Measurements from ENCODE around the gene RASSF4.
"Not testable (repeated sequence)": the region's sequence is repeated elsewhere in the genome, so short reads cannot be mapped to it uniquely, and the experiment has no call there.

The RASSF4 gene

GRCh38 chr10:45006276-45007030 is 46.9 kb downstream of the RASSF4 start:
- FAIRE-seq = no peak

- FAIRE-seq = peak; percentile 97
Measured at GRCh38 chr10:45008524-45009161, 49.0 kb downstream of the RASSF4 start.

GRCh38 chr10:45014557-45014956 is 55.0 kb downstream of the RASSF4 start:
- FAIRE-seq = not testable (repeated sequence)

- FAIRE-seq = no peak
Measured at GRCh38 chr10:45015590-45015989, 56.0 kb downstream of the RASSF4 start.

- no peak for FAIRE-seq
Measured at GRCh38 chr10:45023426-45023825, 63.8 kb downstream of the RASSF4 start.

- no peak for FAIRE-seq
Measured at GRCh38 chr10:45034301-45034700, 74.7 kb downstream of the RASSF4 start.

GRCh38 chr10:45035673-45036072 is 76.1 kb downstream of the RASSF4 start:
- no peak for FAIRE-seq

GRCh38 chr10:45040921-45041542 is 81.4 kb downstream of the RASSF4 start:
- FAIRE-seq = no peak

- no peak for FAIRE-seq
Measured at GRCh38 chr10:45044290-45044689, 84.7 kb downstream of the RASSF4 start.
